Fibroblast of skin of left quadriceps (primary cell): ENCODE data around the gene HLF.
"Not testable (repeated sequence)": the region's sequence is repeated elsewhere in the genome, so short reads cannot be mapped to it uniquely, and the experiment has no call there.

Source experiments
- DNase-seq, 2 experiments: peaks; one replicate each; pipeline ENCODE4 v3.0.0-alpha.2; 2013; ENCODE audit warnings: low read depth in 2 of 2

HLF gene

GRCh38 chr17:55327225-55328088 is 62.7 kb downstream of the HLF start:
- DNase-seq: no peak

- not testable (repeated sequence) for DNase-seq
These were observed 63.8 kb downstream of the HLF start for GRCh38 chr17:55328514-55328913.

GRCh38 chr17:55330344-55330933 is 65.7 kb downstream of the HLF start:
- no peak for DNase-seq

- DNase-seq: no peak
These were observed 67.7 kb downstream of the HLF start for GRCh38 chr17:55332296-55333041.

- DNase-seq: no peak
These were observed 69.5 kb downstream of the HLF start for GRCh38 chr17:55334285-55334684.

GRCh38 chr17:55334881-55335540 is 70.3 kb downstream of the HLF start:
- DNase-seq: no peak

GRCh38 chr17:55335625-55336024 is 70.9 kb downstream of the HLF start:
- DNase-seq: no peak

- DNase-seq: peak in 1 of 2 experiments; percentile 14
These were observed 71.7 kb downstream of the HLF start for GRCh38 chr17:55336426-55336825.

GRCh38 chr17:55340176-55340575 is 75.4 kb downstream of the HLF start:
- no peak for DNase-seq

GRCh38 chr17:55340686-55341085 is 75.9 kb downstream of the HLF start:
- DNase-seq: no peak

GRCh38 chr17:55341432-55341831 is 76.7 kb downstream of the HLF start:
- DNase-seq: peak; percentile 42 to 45

- DNase-seq: no peak
These were observed 78.2 kb downstream of the HLF start for GRCh38 chr17:55342800-55343585.

GRCh38 chr17:55343900-55344513 is 79.2 kb downstream of the HLF start:
- no peak for DNase-seq

GRCh38 chr17:55344514-55344997 is 79.8 kb downstream of the HLF start:
- DNase-seq: no peak

GRCh38 chr17:55345132-55345531 is 80.4 kb downstream of the HLF start:
- no peak for DNase-seq

- no peak for DNase-seq
These were observed 81.9 kb downstream of the HLF start for GRCh38 chr17:55346658-55347057.

GRCh38 chr17:55347341-55347740 is 82.6 kb downstream of the HLF start:
- DNase-seq: no peak

GRCh38 chr17:55348749-55349354 is 84.1 kb downstream of the HLF start:
- peak; percentile 21 for DNase-seq

- DNase-seq: no peak
These were observed 86.1 kb downstream of the HLF start for GRCh38 chr17:55350825-55351205.

GRCh38 chr17:55351226-55351625 is 86.5 kb downstream of the HLF start:
- DNase-seq: no peak
